ENCODE measurements around the gene ATIC. TPM values are rescaled to one million over a fixed set of nuclear protein-coding genes. Genes with fewer than 3 reads are reported as not detected.

The ATIC gene
- total and polyA plus RNA-seq, 3 donors from 2014 or later, result 53.0 to 64.6 (median 62.1) TPM

DNA sequence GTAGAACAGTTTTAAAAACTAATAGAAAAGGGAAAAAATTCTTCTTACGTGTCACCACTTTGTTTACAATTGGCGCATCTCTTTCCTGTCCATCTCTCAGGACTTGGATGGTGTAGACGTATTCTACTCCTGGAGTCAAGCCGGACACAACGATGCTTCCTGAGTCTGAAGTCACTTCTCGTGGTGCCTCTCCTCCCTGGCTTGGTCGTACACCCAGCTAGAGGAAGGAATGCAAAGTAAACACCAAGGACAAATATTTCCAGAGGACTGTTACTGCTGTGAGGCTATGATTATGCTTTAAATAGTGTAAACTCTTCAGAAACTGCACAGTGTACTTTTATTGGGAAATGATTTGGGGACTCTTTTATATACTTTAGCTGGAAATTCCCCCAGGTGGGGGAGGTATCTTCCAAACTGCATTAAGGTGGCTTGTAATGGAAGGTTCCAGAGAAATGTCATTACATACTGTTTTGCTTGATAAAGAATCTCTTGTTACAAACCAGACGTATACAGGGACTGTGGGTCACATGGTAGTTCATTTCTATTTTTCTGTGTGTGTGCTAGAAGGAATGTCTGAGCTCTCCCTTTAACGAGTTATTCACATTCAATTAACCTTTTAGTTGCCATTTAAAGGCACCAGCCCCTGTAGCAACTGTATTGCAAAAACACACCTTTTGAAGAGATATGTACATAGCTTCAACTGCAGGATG lies 85.9 kb downstream of the ATIC start:
- H3K27ac ChIP-seq, result no peak overlapping the region
- DNase-seq, result no peak
- no peaks in the 10 kb centered on the region for H3K4me1 ChIP-seq
- H3K9me3 ChIP-seq, result no peaks in the 10 kb centered on the region
- H3K4me3 ChIP-seq, result no peak overlapping the region
- intact Hi-C loops (cut with DNase I; ENCODE audit: low total_unique reads), result no loop called here
- WGBS, 2 donors, result 56 to 64% methylated on average over 9 of the region's 9 CpGs
- no peaks in the 10 kb centered on the region for H3K36me3 ChIP-seq (ENCODE audit: low read depth, missing control alignments)
- H3K27me3 ChIP-seq, result no peaks in the 10 kb centered on the region
- TF ChIP-seq, protein P1, sequence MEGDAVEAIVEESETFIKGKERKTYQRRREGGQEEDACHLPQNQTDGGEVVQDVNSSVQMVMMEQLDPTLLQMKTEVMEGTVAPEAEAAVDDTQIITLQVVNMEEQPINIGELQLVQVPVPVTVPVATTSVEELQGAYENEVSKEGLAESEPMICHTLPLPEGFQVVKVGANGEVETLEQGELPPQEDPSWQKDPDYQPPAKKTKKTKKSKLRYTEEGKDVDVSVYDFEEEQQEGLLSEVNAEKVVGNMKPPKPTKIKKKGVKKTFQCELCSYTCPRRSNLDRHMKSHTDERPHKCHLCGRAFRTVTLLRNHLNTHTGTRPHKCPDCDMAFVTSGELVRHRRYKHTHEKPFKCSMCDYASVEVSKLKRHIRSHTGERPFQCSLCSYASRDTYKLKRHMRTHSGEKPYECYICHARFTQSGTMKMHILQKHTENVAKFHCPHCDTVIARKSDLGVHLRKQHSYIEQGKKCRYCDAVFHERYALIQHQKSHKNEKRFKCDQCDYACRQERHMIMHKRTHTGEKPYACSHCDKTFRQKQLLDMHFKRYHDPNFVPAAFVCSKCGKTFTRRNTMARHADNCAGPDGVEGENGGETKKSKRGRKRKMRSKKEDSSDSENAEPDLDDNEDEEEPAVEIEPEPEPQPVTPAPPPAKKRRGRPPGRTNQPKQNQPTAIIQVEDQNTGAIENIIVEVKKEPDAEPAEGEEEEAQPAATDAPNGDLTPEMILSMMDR (IDR thresholded peaks at IDR 0.05), result no peak
- TF ChIP-seq POLR2A (IDR thresholded peaks at IDR 0.05), result no peak

DNA sequence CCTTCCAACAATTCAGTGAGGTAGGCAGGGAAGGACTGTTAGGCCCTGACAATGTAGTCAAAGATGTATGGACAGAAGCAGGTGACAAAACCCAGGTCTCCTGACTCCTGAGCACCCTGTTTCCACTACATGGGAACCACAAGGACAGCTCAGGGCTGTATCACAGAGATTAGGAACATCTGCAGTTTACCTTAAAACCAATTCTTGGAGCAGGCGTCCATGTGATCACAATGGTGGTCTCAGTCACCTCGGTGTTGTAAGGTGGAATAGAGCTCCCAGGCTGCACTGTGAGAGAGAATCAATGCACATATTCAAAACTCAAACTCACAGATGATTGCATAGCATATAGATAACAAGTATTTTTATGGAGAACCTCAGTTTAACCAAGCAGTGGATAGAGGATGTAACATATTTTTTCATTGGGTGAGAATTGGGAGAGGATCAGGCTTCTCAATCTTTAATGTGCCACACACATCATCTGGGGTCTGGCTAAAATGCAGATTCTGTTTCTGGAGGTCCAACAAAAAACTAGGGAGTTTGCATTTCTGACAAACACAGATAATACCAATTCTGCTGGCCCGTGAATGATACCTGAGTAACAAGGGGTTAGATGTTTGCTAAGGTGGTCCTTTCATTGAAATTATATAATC lies 87.3 kb downstream of the ATIC start:
- WGBS, 2 donors, result 85 to 88% methylated on average over 3 of the region's 3 CpGs

More for the DNA sequence above, 87.3 kb downstream of the ATIC start:
- no peaks in the 10 kb centered on the region for H3K4me1 ChIP-seq
- no peaks in the 10 kb centered on the region for H3K9me3 ChIP-seq
- no peaks in the 10 kb centered on the region for H3K27me3 ChIP-seq
- no peaks in the 10 kb centered on the region for H3K36me3 ChIP-seq (ENCODE audit: low read depth, missing control alignments)
- DNase-seq, result no peak
- TF ChIP-seq POLR2A (IDR thresholded peaks at IDR 0.05), result no peak
- TF ChIP-seq, protein P1 (IDR thresholded peaks at IDR 0.05), result no peak
- intact Hi-C loops (cut with DNase I; ENCODE audit: low total_unique reads), result no loop called here
- H3K27ac ChIP-seq, result no peak overlapping the region
- H3K4me3 ChIP-seq, result no peak overlapping the region

Other genes starting within 250 kb of the ATIC start
- 1 to 10 TPM; 1.6 to 1.8 TPM for gene ABCA12, start 173.4 kb upstream of the ATIC start, total RNA-seq
- gene ABCA12, start 173.4 kb upstream of the ATIC start, polyA plus RNA-seq (ENCODE audit: insufficient read depth, low read depth, low replicate concordance), result 1.4 TPM
- 10 to 100 TPM; 36.8 to 66.3 TPM for gene FN1, start 124.0 kb downstream of the ATIC start, total RNA-seq
- gene FN1, start 124.0 kb downstream of the ATIC start, polyA plus RNA-seq (ENCODE audit: insufficient read depth, low read depth, low replicate concordance), result 245 TPM